A549 treated with Mapracorat at 1 μM for 4 hours (cell line): Measurements from ENCODE around the gene BRF1. TPM values are rescaled to one million over a fixed set of nuclear protein-coding genes. Genes with fewer than 3 reads are reported as not detected.

Experiments used
- total RNA-seq: library from RNA; stranded (reverse); fragments of 200-300 nt; extraction: Qiagen RNA extraction; gene quantifications from 5 replicates; pipeline ENCODE4 v1.2.3, GENCODE V29; 2022

The BRF1 gene
- 23.3 to 30.1 TPM (median 28.2 TPM) in 5 replicates for total RNA-seq

GRCh38 chr14:105300542-105301102, at the start of gene BRF1:
TSS of gene BRF1 (minus strand) at chr14:105301001. CDS start at chr14:105300629, 372 bp downstream.

GRCh38 chr14:105314287-105315200, 13.7 kb upstream of the BRF1 start, which contains the start of gene PACS2:
TSS of gene PACS2 (plus strand) at chr14:105314748. CDS start at chr14:105314919, 171 bp downstream.

GRCh38 chr14:105248368-105249181, 52.2 kb downstream of the BRF1 start, which contains the start of gene BTBD6:
TSS of gene BTBD6 (plus strand) at chr14:105248533. CDS start at chr14:105248712, 179 bp downstream.

GRCh38 chr14:105180592-105181548, 119.9 kb downstream of the BRF1 start, which contains the start of gene NUDT14:
TSS of gene NUDT14 (minus strand) at chr14:105181312. CDS start at chr14:105181209, 103 bp downstream.

GRCh38 chr14:105168496-105168978, 132.3 kb downstream of the BRF1 start, which contains the start of gene JAG2:
TSS of gene JAG2 (minus strand) at chr14:105168776. CDS start at chr14:105168420, 356 bp downstream.

Other genes starting within 250 kb of the BRF1 start
- gene GPR132, start 235.6 kb downstream of the BRF1 start, total RNA-seq = 0.40 to 0.70 TPM (median 0.56 TPM) in 5 replicates
- gene JAG2, start 132.2 kb downstream of the BRF1 start, total RNA-seq = 18.3 to 28.4 TPM (median 26.8 TPM) in 5 replicates
- gene NUDT14, start 119.7 kb downstream of the BRF1 start, total RNA-seq = 23.7 to 50.5 TPM (median 41.5 TPM) in 5 replicates
- gene BTBD6, start 52.5 kb downstream of the BRF1 start, total RNA-seq = 29.1 to 47.9 TPM (median 41.7 TPM) in 5 replicates
- gene PACS2, start 13.7 kb upstream of the BRF1 start, total RNA-seq = 18.1 to 28.8 TPM (median 27.3 TPM) in 5 replicates
- gene TEX22, start 97.5 kb upstream of the BRF1 start, total RNA-seq = 0.13 to 0.53 TPM (median 0.16 TPM) in 5 replicates
- 55.7 to 86.3 TPM (median 79.1 TPM) in 5 replicates for gene MTA1, start 118.8 kb upstream of the BRF1 start, total RNA-seq
- 112 to 211 TPM (median 199 TPM) in 5 replicates for gene CRIP2, start 173.8 kb upstream of the BRF1 start, total RNA-seq
- gene CRIP1, start 185.9 kb upstream of the BRF1 start, total RNA-seq = 1,786 to 1,947 TPM (median 1,895 TPM) in 5 replicates
- 29.4 to 53.0 TPM (median 43.2 TPM) in 5 replicates for gene TEDC1, start 190.2 kb upstream of the BRF1 start, total RNA-seq
- gene TMEM121, start 225.6 kb upstream of the BRF1 start, total RNA-seq = 4.7 to 10.8 TPM (median 8.4 TPM) in 5 replicates